ENCODE measurements around the gene ZMYM4.
"Not testable (repeated sequence)": the region's sequence is repeated elsewhere in the genome, so short reads cannot be mapped to it uniquely, and the experiment has no call there.

ZMYM4 gene

GRCh38 chr1:35268282-35269200 lies at the start of gene ZMYM4:
Gene ZMYM4, plus strand, starts transcription at chr1:35268709. Its CDS starts 338 bp downstream, at chr1:35269047.
- in situ Hi-C loops (cut with MboI; ENCODE audit: low sequenced_read_pairs): no loop called here

GRCh38 chr1:35220976-35221375 lies 47.5 kb upstream of the ZMYM4 start:
- in situ Hi-C loops (cut with MboI; ENCODE audit: low sequenced_read_pairs): no loop called here

GRCh38 chr1:35222322-35223083 lies 46.0 kb upstream of the ZMYM4 start:
- in situ Hi-C loops (cut with MboI; ENCODE audit: low sequenced_read_pairs): no loop called here

GRCh38 chr1:35223084-35223630 lies 45.4 kb upstream of the ZMYM4 start:
- in situ Hi-C loops (cut with MboI; ENCODE audit: low sequenced_read_pairs): no loop called here

- in situ Hi-C loops (cut with MboI; ENCODE audit: low sequenced_read_pairs): no loop called here
Measured at GRCh38 chr1:35226546-35226945, 42.0 kb upstream of the ZMYM4 start.

- in situ Hi-C loops (cut with MboI; ENCODE audit: low sequenced_read_pairs): no loop called here
Measured at GRCh38 chr1:35229587-35230360, 38.7 kb upstream of the ZMYM4 start.

- in situ Hi-C loops (cut with MboI; ENCODE audit: low sequenced_read_pairs): no loop called here
Measured at GRCh38 chr1:35231287-35231686, 37.2 kb upstream of the ZMYM4 start.

- in situ Hi-C loops (cut with MboI; ENCODE audit: low sequenced_read_pairs): not testable (repeated sequence)
Measured at GRCh38 chr1:35236772-35237171, 31.7 kb upstream of the ZMYM4 start.

- in situ Hi-C loops (cut with MboI; ENCODE audit: low sequenced_read_pairs): no loop called here
Measured at GRCh38 chr1:35243691-35244090, 24.8 kb upstream of the ZMYM4 start.

GRCh38 chr1:35247256-35247655 lies 21.3 kb upstream of the ZMYM4 start:
- in situ Hi-C loops (cut with MboI; ENCODE audit: low sequenced_read_pairs): no loop called here

GRCh38 chr1:35253941-35254340 lies 14.6 kb upstream of the ZMYM4 start:
- in situ Hi-C loops (cut with MboI; ENCODE audit: low sequenced_read_pairs): no loop called here

GRCh38 chr1:35255276-35255675 lies 13.2 kb upstream of the ZMYM4 start:
- in situ Hi-C loops (cut with MboI; ENCODE audit: low sequenced_read_pairs): no loop called here

- in situ Hi-C loops (cut with MboI; ENCODE audit: low sequenced_read_pairs): no loop called here
Measured at GRCh38 chr1:35259561-35259960, 8.9 kb upstream of the ZMYM4 start.

GRCh38 chr1:35261412-35262120 lies 6.9 kb upstream of the ZMYM4 start:
- in situ Hi-C loops (cut with MboI; ENCODE audit: low sequenced_read_pairs): no loop called here

GRCh38 chr1:35264035-35264434 lies 4.5 kb upstream of the ZMYM4 start:
- in situ Hi-C loops (cut with MboI; ENCODE audit: low sequenced_read_pairs): no loop called here

GRCh38 chr1:35264871-35265270 lies 3.6 kb upstream of the ZMYM4 start:
- in situ Hi-C loops (cut with MboI; ENCODE audit: low sequenced_read_pairs): no loop called here

GRCh38 chr1:35266306-35266705 lies 2.2 kb upstream of the ZMYM4 start:
- in situ Hi-C loops (cut with MboI; ENCODE audit: low sequenced_read_pairs): no loop called here

- in situ Hi-C loops (cut with MboI; ENCODE audit: low sequenced_read_pairs): no loop called here
Measured at GRCh38 chr1:35269201-35269988, 886 bp downstream of the ZMYM4 start.

- in situ Hi-C loops (cut with MboI; ENCODE audit: low sequenced_read_pairs): no loop called here
Measured at GRCh38 chr1:35269989-35270289, 1.4 kb downstream of the ZMYM4 start.

GRCh38 chr1:35270836-35271235 lies 2.3 kb downstream of the ZMYM4 start:
- in situ Hi-C loops (cut with MboI; ENCODE audit: low sequenced_read_pairs): no loop called here

Measured in HL-60/S4 treated with retinoic acid at 250 ng/mL for 4 days and 3 days (cell line).